Suppressor macrophage treated with lipopolysaccharide for 1 hour (primary cell): ENCODE results near the gene SLC38A6.

Source experiments
- DNase-seq, 3 donors: peaks; one replicate each; pipeline ENCODE4 v3.0.0-alpha.2; 2020 to 2022

SLC38A6 gene

DNA sequence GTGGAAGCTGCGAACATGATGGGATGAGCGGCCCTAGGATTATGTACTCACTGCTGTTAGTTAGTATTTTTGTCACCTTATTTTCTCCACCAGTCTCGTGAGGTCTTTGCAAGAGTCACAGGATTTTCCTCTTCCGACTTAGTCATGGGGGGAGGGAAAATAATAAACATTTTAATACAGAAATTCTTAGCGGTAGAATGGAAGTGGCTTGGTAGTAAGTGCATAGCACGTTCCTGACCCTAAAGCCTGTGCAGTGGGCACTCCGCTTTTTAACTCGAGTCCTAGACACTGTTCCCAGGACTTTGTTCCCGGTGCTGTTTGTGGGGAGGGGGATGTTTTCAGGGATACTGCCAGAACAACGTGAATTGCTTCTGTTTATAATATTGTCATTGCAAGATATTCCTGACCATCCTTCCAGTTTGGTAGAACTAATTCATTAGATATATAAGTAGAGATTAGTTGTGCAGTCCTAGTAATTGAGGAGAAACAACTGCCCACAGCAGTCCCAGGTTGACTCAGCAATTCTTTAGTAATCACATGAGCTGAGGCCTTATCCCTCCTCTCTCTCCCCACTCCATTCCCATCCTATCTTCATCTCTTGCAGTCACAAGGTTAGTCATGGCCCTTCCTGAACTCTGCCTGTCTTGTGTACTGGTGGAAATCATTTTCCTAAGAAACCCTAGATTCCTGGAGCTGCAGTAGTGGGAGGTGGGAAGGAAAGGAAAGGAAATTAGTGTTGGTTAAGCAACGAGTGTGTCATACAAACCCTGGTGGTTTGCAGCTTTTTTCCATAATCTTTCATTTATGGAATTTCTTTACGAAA is 799 bp downstream of the SLC38A6 start:
- DNase-seq: peak; percentile 60 to 80 (median 72)

DNA sequence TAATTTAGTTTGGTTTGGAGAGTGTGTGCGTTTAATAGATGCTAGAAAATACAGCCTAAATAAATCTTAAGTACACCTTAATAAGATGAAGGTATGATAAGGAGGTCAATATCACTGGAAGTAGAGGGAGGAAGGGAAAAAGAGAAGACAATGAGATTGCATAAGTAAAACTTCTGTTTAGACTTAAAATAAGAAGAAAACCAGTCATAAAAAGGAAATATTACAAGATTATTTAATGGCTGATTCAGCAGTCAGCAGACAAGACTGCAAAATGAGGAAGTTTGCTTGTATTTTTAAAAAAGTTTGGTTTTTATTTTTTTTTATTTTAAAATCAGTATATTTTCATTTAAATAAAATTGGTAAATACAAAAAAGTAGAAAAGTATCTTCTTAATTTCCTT is 3.2 kb downstream of the SLC38A6 start:
- peak; percentile 19 to 74 (median 73) for DNase-seq

DNA sequence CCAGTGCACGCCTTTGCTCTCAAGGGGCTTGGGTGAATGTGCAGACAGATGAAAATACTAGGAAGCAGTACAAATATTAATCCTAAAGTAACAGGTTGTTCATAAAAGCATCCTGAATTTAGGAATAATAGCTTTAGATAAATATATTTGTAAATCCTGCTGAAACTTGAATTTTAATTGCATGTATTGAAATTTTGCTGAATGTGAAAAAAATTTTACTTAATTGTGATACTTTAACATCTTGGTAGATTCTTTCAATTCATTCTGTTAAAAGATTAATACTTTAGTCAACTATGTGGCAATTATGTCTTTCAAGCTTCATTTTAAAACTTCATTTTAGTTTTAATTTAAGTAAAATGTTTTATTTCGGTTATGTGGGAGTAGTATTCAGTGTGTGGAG is 5.5 kb downstream of the SLC38A6 start:
- no peak for DNase-seq

DNA sequence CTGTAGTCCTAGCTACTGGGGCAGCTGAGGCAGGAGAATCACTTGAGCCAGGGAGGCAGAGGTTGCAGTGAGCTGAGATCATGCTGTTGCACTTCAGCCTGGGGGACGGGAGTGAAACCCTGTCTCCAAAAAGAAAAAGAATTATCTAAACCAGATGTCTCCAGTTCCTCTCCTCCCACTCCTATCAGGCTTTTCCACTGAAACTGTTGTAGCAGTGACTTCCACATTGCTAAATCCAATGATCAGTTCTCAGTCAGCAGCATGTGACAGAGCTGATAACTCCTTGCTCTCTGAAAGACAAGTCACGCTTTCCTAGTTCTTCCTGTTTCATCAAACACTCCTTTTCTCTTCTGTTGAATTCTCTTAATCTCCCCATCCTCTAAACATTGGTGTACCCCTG is 8.6 kb downstream of the SLC38A6 start:
- DNase-seq: peak; percentile 82 to 91 (median 91)

DNA sequence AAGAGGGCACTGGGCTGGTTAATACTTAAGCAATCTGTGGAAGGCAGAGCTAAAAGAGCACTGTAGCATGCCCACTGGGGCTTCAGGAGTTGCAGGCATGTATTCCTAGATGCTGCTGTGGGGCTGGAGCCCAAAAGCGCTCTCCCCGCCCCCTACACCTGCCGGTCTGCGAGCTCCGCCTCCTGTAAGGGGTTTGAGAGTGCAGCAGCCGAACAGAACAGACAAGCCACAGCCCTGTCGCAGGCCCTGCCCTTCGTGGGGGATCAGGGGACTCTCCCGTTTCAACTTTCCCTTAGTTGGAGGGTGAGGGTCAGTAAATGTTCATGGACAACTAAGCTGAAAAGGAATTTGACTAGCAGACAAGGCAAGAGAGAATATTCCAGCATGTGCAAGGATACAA is 17.6 kb downstream of the SLC38A6 start:
- DNase-seq: no peak

DNA sequence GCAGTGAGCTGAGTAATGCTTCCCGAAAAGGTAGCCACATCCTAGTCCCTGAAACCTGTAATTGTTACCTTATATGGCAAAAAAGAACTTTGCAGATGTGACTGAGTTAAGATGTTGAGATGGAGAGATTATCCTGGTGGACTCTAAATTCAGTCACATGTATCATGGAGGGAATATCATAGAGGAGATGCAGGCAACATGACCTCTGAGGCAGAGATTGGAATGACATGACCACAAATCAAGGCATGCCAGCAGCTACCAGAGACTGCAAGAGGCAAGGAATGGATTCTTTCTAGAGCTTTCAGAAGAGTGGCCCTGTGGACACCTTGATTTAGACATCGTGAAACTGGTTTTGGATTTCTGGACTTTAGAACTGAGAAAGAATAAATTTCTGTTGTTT is 18.5 kb downstream of the SLC38A6 start:
- no peak for DNase-seq

DNA sequence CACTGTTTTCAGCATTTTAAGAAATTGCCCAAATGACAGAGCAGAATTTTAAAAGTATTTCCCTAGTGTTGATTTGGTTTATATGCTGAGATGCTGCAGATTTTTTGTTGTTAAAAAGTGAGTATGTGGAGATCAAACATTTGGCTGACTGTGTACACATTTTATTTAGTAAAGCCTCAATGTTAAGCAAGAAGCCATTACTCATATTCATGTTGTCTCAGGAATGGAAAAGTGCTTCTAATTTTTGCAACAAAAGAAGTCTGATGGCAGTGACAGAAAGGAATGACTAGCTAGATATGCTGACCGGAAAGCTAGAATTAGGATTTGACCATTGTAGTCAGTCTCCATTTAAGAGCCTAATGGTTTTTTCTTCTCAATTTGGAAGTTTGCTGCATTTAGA is 22.5 kb downstream of the SLC38A6 start:
- peak in 2 of 3 donors; percentile 15 to 43 for DNase-seq

DNA sequence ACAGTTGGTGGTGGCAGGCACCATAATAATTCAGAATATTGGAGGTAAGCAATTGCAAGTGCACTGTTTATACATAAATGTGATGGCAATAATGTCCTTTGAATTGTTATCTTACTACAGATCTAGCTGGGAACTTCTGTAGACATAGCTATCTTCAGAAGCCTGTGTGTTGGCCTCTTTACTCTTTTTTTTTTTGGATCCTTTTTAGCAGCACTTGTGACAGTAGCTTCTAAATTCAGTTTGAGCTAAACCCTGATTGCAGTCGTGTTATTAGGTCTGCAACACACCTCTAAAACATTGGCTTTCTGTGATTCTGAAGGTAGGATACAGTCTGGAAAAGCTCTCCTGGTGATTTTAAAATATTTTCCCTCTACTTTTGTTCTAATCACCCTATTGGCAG is 38.5 kb downstream of the SLC38A6 start:
- no peak for DNase-seq

DNA sequence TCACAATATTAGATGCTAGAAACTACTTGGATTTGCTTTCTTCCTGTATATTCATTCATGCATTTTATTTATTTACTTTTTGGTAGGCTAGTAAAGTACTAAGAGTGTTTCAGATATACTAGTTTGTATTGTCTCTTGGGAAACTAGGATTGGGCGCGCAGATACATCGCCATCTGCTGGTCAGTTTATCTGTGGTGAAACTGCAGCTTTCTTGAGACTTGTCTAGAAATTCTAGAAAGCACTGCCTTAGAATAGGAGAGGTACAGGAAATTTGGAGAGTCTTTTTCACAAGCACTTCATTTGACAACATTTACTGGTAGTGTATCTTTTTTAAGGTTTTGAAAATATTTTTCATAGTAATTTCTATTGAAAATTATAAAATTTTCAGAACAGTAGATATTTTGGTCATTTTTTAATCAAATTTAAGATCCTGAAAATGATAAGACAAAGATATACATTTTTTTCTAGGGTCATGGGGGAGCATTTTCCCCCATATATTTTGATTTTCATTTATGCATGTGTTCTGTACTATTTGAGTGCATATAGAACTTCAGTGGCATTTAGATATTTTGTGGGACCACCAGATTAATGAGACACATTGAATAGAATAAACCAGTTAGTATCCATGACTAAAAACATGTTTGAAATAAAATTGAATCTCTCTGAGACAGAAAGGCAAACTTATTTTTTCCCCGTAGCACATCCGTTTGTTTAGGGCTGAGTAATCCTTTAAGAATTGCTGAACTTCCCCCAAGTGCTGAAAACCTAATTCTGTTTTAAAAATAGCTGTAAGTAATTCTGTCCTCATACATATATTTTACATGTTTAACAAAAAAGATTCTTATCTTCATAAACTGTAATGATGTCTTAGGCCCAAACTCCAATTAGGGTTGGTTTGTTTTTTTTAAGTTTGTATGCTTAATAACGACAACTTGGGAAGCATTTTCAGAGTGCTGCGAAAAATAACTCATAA is 44.5 kb downstream of the SLC38A6 start:
- peak; percentile 78 to 87 (median 80) for DNase-seq

DNA sequence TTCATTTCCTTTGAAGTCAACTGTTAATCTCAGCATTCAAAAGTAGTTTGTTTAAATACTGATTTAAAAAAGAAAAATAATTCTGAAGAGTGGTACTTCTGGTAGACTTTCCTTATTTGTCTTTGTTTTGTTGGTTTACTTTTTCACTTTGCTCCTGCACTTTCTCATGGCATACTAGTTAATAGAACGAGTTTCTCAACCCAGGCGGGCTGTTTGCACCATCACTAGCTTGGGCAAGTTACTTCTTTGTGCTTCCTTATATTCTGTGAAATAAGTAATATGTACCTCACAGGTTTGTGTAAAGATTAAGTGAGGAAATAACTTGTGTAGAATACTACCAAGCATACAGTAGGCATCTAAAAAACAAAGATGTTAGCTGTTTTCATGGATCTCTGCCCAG is 45.5 kb downstream of the SLC38A6 start:
- DNase-seq: no peak

DNA sequence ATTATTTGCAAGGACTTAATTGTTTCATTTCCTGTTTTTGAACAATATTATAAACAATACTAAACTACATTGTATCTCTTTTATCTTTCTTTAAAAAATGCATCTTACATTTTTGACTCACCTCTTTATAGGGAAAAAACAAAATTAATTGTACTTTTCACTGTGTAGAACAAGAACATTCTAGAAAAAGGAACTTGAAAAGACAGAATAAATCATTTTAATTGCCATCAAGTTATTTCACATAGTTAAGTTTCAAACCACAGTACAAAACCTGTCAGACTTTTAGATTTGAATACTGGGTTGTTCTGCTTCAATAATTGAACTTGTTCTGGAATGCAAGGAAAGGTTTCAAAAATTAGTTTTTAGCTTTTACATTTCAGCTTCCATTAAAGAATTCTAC is 50.0 kb downstream of the SLC38A6 start:
- DNase-seq: no peak

DNA sequence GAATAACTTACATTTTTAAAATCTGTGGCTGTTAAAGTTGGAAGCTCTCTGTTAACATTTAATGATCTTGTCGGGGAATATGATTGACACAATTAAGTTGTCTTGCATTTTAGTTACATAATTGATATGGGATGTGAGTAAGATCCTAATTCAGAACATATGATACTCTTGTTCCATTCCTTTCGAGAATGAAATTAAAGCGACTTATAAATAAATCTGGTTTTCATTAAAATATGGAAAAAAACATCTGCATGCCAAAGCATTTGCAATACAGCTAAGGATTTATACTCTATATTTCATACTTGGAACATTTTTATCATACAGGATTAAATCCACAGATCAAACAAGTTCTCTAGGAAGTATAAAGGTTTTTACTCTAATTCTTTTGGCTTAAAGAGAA is 52.0 kb downstream of the SLC38A6 start:
- no peak for DNase-seq

DNA sequence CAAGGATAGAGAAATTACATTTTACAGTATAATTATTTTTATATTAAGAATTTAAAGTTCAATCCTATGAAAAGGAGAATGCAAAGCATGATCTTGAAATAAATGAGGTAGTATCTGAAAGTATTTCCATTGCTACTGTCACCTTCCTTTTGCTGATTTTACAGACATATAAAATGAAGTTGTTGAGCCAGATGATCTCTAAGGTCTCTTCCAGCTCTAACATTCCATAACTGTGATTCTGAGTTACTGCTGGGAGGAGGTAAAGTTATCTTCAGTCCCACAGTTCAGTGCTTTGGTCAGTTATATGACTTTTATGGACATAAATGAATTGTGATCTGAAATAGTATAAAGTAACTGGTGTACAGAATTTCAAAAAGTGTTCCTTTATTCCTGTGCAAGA is 52.8 kb downstream of the SLC38A6 start:
- DNase-seq: no peak

DNA sequence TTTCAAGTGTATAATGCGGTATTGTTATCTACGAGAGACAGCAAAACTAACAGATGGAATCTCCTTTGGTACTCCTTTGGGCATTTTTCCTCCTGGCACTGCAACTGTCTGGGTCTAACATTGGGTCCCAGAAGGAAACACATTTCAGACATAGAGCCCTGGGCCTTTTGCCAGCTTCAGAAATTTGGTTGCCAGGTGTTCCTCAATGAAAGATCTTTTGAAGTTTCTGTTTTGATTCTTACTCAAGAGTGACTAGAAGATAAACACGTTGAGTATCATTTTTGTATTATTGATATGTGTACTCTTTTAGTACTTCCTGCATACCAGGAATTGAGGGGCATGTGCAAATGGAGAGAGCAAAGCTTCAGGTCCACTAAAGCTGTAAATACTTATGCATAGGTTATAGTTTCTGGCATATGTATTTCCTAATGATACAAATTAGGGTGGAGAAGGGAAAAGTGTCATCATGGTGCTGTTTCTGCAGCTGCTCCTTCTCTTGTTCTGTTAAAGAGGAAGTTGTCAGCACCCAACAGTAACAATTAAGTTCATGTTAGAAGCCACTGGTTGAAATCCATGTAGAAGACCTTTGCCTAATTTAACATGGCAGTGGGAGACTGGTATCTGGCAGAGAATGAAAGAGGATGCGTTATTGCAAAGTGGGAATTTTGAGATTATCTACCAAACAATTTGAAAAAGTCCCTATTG is 53.5 kb downstream of the SLC38A6 start:
- DNase-seq: peak; percentile 23 to 41 (median 40)

DNA sequence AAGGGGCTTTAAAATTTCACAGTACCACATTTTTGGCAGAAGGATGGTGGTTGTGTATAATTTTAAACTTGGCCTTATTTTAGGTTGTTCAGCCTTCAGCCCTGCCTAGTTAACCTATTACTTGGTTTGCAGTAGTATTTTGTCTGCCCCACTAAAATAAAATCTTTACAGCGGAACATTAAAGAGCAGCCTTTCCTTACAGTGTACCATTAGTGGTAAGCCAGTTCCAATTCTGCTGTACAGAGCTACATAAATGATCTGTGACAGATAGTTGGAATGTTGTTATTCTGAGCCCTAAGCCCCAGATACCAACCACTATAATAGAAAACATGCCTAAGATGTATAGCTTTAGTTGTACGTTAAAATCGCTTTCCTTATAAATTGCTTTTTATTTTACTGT is 56.2 kb downstream of the SLC38A6 start:
- DNase-seq: no peak

DNA sequence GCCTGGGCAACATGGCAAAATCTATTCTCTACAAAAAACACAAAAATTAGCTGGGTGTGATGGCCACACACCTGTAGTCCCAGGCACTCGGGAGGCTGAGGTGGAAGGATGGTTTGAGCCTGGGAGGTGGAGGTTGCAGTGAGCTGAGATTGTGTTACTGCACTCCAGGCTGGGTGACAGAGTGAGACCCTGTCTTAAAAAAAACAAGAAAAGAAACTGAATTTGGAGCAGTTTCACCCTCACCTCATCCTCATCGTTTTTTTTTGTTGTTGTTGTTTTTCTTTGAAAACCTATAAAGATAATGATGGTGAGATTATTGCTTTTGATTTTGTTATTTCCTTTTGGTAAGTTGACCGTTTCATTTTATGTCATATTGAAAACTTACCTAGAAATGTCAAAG is 60.7 kb downstream of the SLC38A6 start:
- no peak for DNase-seq

DNA sequence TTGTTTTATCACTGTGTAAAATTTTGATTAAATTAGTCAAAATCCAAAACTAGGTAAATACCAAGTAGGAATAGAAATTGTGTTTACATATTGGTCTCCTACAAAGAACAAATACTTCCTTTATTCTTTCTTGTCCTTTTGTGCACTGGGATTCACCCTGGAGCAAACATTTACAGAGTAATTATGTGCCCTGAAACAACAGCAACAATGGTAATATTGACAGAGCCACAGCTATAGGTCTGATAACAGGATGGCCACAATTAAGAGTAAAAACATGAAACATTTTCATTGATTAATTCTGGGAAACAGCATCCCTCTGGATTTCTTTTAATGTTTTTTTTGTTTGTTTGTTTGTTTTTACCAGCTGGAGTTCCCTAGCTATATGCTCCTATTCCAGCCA is 61.2 kb downstream of the SLC38A6 start:
- no peak for DNase-seq

DNA sequence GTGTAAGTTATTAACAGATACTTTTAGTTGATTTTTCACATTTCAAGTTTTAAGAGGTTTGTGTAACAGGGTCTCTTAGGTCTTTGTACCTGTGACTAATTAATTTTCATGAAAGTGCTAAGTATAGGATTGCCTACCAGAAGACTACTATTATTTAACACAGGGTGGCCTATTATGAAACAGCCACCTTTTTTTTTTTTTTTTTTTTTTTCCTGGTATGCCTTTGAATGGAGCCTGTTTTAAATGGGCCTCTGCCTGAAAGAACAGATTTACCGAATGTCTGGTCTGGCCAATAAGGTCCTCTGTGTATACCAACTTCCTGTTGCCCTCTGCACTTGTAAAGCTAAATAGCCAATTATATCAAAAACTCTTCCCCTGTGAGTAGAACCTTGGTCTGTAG is 62.5 kb downstream of the SLC38A6 start:
- DNase-seq: no peak

DNA sequence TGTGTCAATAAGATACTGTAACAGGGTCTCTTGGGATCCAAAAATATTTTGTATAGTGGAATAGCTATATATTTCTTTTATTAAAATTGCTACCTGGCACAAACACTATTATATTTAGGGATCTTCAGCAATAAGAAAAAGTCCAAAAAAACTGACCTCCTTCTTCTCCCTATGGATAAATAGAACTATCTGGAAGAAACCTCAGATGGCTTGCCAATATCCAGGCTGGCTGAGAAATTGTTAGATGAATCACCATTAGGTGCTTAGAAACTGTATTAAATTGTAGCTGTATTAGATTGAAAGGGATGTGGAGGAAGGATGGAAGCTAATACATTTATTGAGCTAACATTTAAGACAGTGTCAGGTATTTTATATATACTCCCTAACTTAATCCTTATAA is 66.0 kb downstream of the SLC38A6 start:
- DNase-seq: no peak

DNA sequence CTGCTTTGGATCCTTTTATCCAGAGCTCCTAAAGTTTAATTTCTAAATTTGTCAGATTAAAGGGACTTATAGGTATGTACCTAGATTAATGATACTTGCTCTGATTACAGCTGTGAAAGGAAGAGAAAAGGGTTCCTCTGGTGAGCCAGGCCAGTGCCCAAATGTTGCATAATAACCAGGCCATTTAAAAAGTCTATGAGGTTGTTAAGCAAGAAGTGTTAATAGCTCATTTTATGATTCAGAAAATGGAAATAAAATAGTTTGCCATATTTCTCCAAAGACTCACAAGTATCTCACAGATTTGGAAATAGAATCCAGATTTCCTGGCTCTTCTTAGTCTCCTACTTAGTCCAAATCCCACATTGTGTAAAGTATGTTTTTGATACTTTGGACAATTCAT is 67.6 kb downstream of the SLC38A6 start:
- DNase-seq: peak in 1 of 3 donors; percentile 15

DNA sequence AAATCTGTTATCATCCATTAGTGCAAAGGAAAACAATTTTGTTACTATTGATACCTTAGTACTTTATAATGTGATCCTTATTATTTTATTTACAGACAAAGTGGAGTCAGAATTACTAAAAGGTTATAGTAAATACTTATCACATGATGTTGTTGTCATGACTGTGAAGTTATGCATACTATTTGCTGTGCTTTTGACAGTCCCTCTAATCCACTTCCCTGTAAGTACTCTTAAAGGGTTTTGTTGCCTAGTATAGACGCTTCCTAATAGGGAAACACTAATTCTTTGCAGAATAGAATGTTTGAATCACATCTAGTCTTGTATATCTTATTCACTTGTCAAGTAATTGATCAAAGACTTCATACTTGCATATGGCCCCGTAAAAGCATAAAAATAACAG is 69.4 kb downstream of the SLC38A6 start:
- DNase-seq: peak in 2 of 3 donors; percentile 25 to 43

DNA sequence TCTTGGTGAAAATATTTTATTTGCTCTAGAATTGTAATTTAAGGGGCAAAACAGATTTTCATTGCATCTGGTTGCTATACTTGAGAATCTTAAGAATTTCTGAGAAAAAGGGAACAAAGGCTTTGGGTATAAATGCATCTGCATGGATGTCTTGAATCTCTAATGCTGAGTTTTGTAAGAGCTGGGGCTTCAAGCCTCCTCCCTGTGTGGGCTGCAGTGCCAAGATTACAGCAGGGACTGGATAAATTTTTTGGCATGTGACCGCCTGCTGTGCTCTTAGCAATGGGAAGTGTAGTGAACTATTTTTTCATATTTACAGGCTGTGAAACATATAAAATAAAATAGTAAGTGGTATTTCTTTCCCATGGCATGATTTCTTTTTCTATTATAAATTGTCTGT is 70.0 kb downstream of the SLC38A6 start:
- DNase-seq: peak; percentile 69 to 71 (median 70)

DNA sequence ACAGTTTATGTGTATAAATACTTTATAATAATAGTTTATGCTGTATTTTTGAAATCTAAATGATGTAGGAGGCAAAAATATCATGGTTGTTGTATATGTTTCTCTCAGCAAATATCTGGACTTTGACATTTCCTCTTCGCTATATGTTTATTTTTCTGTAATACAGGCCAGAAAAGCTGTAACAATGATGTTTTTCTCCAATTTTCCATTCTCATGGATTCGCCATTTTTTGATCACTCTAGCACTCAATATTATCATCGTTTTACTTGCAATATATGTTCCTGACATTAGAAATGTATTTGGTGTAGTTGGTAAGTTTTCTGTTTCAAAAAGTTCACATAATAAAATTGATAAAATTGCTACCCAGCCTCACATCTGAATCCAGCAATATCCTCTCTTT is 70.6 kb downstream of the SLC38A6 start:
- DNase-seq: no peak
